Astrocyte (in vitro differentiated cells and primary cell): Measurements from ENCODE around the gene CDYL. TPM values are rescaled to one million over a fixed set of nuclear protein-coding genes. Genes with fewer than 3 reads are reported as not detected.
A peak's percentile ranks its signal among the peaks of the same experiment; 100 is the strongest.

Experiments used
- DNase-seq: peaks from one replicate; pipeline ENCODE4 v3.0.0-alpha.2; 2010; ENCODE audit warnings: low read depth
- FAIRE-seq: peaks from 2 replicates; lab custom pipeline; 2011; peaks lifted over from hg19 to GRCh38; lab: Jason Lieb, UNC
- H2AFZ ChIP-seq: 2 replicates; pipeline ENCODE4 v1.6.0; 2012; ENCODE audit warnings: low read depth, low read length, inconsistent platforms
- H3K27ac ChIP-seq: 2 replicates; pipeline ENCODE4 v1.5.1; 2011; ENCODE audit warnings: low read depth, low read length, inconsistent platforms
- H3K27me3 ChIP-seq: 2 replicates; pipeline ENCODE4 v1.6.0; 2011; ENCODE audit warnings: low read length, inconsistent platforms; ENCODE audit not compliant: insufficient read depth
- H3K36me3 ChIP-seq: 2 replicates; pipeline ENCODE4 v1.5.1; 2011; ENCODE audit warnings: low read length, inconsistent platforms; ENCODE audit not compliant: insufficient read depth
- H3K4me1 ChIP-seq: 2 replicates; pipeline ENCODE4 v1.5.1; 2011; ENCODE audit warnings: low read length, inconsistent platforms; ENCODE audit not compliant: insufficient read depth
- H3K4me2 ChIP-seq: 2 replicates; pipeline ENCODE4 v1.6.0; 2012; ENCODE audit warnings: low read length, inconsistent platforms
- H3K4me3 ChIP-seq: 2 replicates; pipeline ENCODE4 v1.5.1; 2011; ENCODE audit warnings: low read depth, mild to moderate bottlenecking, low read length, inconsistent platforms; ENCODE audit not compliant: insufficient read depth
- H3K79me2 ChIP-seq: 2 replicates; pipeline ENCODE4 v1.6.0; 2012; ENCODE audit warnings: mild to moderate bottlenecking, low read length, inconsistent platforms; ENCODE audit not compliant: insufficient read depth
- H3K9ac ChIP-seq: 2 replicates; pipeline ENCODE4 v1.6.0; 2012; ENCODE audit warnings: mild to moderate bottlenecking, low read length, inconsistent platforms
- H3K9me3 ChIP-seq: 2 replicates; pipeline ENCODE4 v1.5.1; 2012; ENCODE audit warnings: low read depth, mild to moderate bottlenecking, low read length, inconsistent platforms; ENCODE audit not compliant: insufficient read depth
- H4K20me1 ChIP-seq: 2 replicates; pipeline ENCODE4 v1.6.0; 2012; ENCODE audit warnings: low read length, inconsistent platforms; ENCODE audit not compliant: insufficient read depth
- H3K27ac Mint-ChIP-seq: one replicate; pipeline ENCODE4 v1.8.0; 2021; ENCODE audit warnings: mild to moderate bottlenecking, mixed read lengths; ENCODE audit not compliant: unreplicated experiment
- H3K27me3 Mint-ChIP-seq: one replicate; pipeline ENCODE4 v1.8.0; 2021; ENCODE audit warnings: low read depth, mixed read lengths; ENCODE audit not compliant: unreplicated experiment
- H3K36me3 Mint-ChIP-seq: one replicate; pipeline ENCODE4 v1.8.0; 2021; ENCODE audit warnings: low read depth, mixed read lengths; ENCODE audit not compliant: unreplicated experiment
- H3K4me1 Mint-ChIP-seq: one replicate; pipeline ENCODE4 v1.8.0; 2021; ENCODE audit warnings: low read depth, mixed read lengths; ENCODE audit not compliant: unreplicated experiment
- H3K4me3 Mint-ChIP-seq: one replicate; pipeline ENCODE4 v1.8.0; 2021; ENCODE audit warnings: mild to moderate bottlenecking, moderate library complexity, mixed read lengths; ENCODE audit not compliant: unreplicated experiment
- H3K9me3 Mint-ChIP-seq: one replicate; pipeline ENCODE4 v1.8.0; 2021; ENCODE audit warnings: mild to moderate bottlenecking, mixed read lengths; ENCODE audit not compliant: unreplicated experiment
- CTCF ChIP-seq: IDR thresholded peaks from 2 replicates; pipeline ENCODE4 v1.5.1; 2011; ENCODE audit warnings: low read depth, mild to moderate bottlenecking, inconsistent platforms, low read length, moderate library complexity; ENCODE audit not compliant: insufficient read depth
- EZH2 ChIP-seq: IDR thresholded peaks from 2 replicates; pipeline ENCODE4 v1.6.1; 2012; ENCODE audit warnings: mild to moderate bottlenecking, low read length, inconsistent platforms; ENCODE audit not compliant: insufficient read depth
- total RNA-seq: library from RNA; stranded (reverse); gene quantifications from 2 replicates; pipeline ENCODE4 v1.2.1, GENCODE V29; 2021

CDYL gene
- total RNA-seq, 1 donor from 2014 or later: 87.1 TPM

- DNase-seq (no peak), FAIRE-seq (no peak)
- H3K9me3 Mint-ChIP-seq: no peaks in the 10 kb centered on the region
- peaks cover 10% of the 10 kb centered on the region for H3K36me3 Mint-ChIP-seq
- Histone ChIP-seq H3K4me2 (no peak overlapping the region), H3K4me3 (no peak overlapping the region), H2AFZ (no peak overlapping the region), H3K27ac (no peak overlapping the region), H3K4me1 (peaks cover 14% of the 10 kb centered on the region), H3K36me3 (no peaks in the 10 kb centered on the region), H3K27me3 (no peaks in the 10 kb centered on the region), H3K9ac (no peak overlapping the region), H3K79me2 (peaks cover 35% of the 10 kb centered on the region), H4K20me1 (peaks cover 84% of the 10 kb centered on the region), H3K9me3 (no peaks in the 10 kb centered on the region)
- peak overlapping the region; percentile 63 for H3K4me3 Mint-ChIP-seq
- TF ChIP-seq CTCF (no peak), EZH2 (no peak)
- peaks cover 65% of the 10 kb centered on the region for H3K4me1 Mint-ChIP-seq
- no peaks in the 10 kb centered on the region for H3K27me3 Mint-ChIP-seq
- peak overlapping the region; percentile 77 for H3K27ac Mint-ChIP-seq
Measured at GRCh38 chr6:4931530-4932227, 155.5 kb downstream of the CDYL start.

- peak overlapping the region; percentile 77 for H3K27ac Mint-ChIP-seq
- H3K9me3 ChIP-seq: no peaks in the 10 kb centered on the region
- peaks cover 35% of the 10 kb centered on the region for H3K79me2 ChIP-seq
Measured at GRCh38 chr6:4932228-4932903, 156.2 kb downstream of the CDYL start.

More at GRCh38 chr6:4932228-4932903, 156.2 kb downstream of the CDYL start:
- H3K4me1 Mint-ChIP-seq: peaks cover 65% of the 10 kb centered on the region
- H3K4me1 ChIP-seq: peaks cover 14% of the 10 kb centered on the region
- H3K9me3 Mint-ChIP-seq: no peaks in the 10 kb centered on the region
- FAIRE-seq: no peak
- H4K20me1 ChIP-seq: peaks cover 87% of the 10 kb centered on the region
- H3K27me3 Mint-ChIP-seq: no peaks in the 10 kb centered on the region
- H3K4me3 ChIP-seq: no peak overlapping the region
- H2AFZ ChIP-seq: no peak overlapping the region
- H3K9ac ChIP-seq: no peak overlapping the region
- H3K27me3 ChIP-seq: no peaks in the 10 kb centered on the region
- no peak overlapping the region for H3K4me2 ChIP-seq
- DNase-seq: no peak
- TF ChIP-seq CTCF (no peak), EZH2 (no peak)
- H3K36me3 ChIP-seq: no peaks in the 10 kb centered on the region
- H3K36me3 Mint-ChIP-seq: peaks cover 10% of the 10 kb centered on the region
- H3K27ac ChIP-seq: no peak overlapping the region
- H3K4me3 Mint-ChIP-seq: no peak overlapping the region
